CD4-positive, alpha-beta T cell treated with Interleukin-15 for 4 hours (primary cell): ENCODE measurements around the gene DVL3.

Experiments
- DNase-seq: peaks from one replicate; pipeline ENCODE4 v3.0.0-alpha.2; 2020; ENCODE audit warnings: low spot score

Gene DVL3

GRCh38 chr3:184211297-184211696 is 56.1 kb downstream of the DVL3 start:
- no peak for DNase-seq

- DNase-seq = no peak
Measured at GRCh38 chr3:184211718-184212117, 56.5 kb downstream of the DVL3 start.

- DNase-seq = no peak
Measured at GRCh38 chr3:184218814-184219213, 63.6 kb downstream of the DVL3 start.

GRCh38 chr3:184222521-184222920 is 67.3 kb downstream of the DVL3 start:
- no peak for DNase-seq
